NCI-H2227 treated with DMSO at 0.1 percent for 48 hours (cell line): ENCODE data around the gene PFKFB1.

Experiments used
- DNase-seq: peaks from one replicate; lab custom pipeline; 2025; lab: John Stamatoyannopoulos, UW

PFKFB1 gene

DNA sequence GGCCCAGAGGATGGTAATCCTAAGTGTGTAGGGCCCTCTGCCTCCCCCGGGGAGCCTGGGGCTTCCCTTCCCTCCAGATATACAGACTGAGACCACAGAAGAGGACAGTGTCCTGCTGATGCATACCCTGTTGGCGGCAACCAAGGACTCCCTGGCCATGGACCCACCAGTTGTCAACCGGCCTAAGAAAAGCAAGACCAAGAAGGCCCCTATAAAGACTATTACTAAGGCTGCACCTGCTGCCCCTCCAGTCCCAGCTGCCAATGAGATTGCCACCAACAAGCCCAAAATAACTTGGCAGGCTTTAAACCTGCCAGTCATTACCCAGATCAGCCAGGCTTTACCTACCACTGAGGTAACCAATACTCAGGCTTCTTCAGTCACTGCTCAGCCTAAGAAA is 71.4 kb downstream of the PFKFB1 start:
- no peak for DNase-seq

DNA sequence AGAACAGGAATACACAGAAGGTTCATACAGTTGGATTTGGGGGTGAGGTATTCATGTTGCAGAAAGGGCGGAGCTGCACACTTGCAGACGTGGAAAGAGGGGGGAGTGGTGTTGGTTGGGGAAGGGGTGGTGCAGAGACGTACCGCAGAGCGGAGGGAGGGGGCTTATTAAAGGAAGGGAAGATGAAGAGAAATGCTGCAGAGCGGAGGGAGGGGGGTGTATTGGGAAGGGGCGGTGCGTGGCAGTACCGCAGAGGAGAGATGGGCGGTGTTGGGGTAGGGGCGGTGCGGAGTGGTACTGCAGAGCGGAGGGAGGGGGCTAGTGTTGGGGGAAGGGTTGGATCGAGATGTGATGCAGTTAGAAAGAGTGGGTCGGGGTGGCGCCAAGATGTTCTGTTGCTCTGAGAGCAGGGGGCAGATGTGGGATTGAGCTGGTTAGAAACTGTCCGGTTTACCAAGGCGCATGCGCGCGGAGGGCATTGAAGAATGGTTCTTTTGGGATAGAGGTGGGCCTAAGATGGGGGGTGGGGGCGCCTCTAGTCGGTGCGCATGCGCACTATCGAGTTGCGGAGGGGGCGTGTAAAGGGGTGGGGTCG is 72.5 kb downstream of the PFKFB1 start:
- DNase-seq = peak; percentile 97

DNA sequence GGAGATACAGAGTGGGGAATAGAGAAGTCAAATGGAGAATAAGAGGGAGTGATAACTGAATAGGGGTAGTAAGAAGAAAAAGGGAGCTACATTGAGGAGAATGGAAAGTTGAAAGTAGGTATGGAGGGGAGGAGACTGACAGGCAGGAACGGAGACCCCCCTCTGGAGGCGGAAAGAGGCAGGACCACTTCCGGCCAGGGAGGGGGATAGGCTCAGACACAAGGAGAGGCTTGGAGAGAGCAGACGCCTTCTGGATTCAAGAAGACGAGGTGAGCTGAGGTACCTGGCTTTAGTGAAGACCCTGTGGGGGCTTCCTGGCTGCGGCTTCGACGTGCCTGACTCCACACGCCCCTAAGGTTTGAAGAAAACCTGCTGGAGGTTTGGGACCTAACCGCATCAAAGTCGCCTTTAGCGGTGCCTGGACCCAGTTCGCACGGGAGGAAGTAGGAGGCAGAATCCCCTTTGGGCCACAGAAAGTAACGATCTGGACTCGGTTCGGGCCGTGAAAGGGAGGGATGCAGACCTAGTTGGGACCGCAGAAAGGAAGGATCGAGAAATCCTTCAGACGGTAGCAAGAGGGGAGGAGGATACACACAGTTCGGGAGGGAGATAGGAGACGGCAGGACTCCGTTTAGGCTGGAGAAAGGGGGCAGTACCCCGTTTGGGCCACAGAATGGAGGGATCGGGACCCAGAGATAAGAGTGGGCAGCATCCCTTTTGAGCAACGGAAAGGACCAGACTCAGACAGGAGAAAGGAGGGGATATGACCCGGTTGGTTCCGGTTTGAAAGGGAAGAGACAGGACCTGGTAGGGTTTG is 73.2 kb downstream of the PFKFB1 start, which contains the start of gene TRO:
Gene TRO, plus strand, starts transcription at position 215 of the 817 bp plus-strand sequence. CDS start 1,423 bp downstream, outside the sequence.
- peak; percentile 56 for DNase-seq

- DNase-seq = no peak
These were observed 84.0 kb downstream of the PFKFB1 start for GRCh38 chrX:54909941-54910340.

- no peak for DNase-seq
These were observed 99.8 kb downstream of the PFKFB1 start for GRCh38 chrX:54894159-54894558.

DNA sequence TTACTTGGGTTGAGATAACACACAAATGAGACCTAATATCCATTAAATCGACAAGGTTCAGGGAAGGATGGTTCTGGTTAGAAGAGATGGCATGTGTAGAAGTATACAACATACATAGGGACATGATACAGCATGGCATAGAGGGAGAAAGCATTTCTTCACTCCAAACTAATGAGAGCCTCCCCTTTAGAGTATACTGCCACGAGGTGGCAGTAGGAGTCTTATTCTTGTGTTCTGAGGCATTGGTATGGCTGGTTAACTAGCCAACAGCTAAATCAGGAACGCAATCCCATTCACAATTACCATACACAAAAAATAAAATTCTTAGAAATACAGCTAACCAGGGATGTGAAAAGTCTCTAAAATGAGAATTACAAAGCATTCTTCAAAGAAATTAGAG is 102.4 kb downstream of the PFKFB1 start:
- DNase-seq = peak; percentile 7

DNA sequence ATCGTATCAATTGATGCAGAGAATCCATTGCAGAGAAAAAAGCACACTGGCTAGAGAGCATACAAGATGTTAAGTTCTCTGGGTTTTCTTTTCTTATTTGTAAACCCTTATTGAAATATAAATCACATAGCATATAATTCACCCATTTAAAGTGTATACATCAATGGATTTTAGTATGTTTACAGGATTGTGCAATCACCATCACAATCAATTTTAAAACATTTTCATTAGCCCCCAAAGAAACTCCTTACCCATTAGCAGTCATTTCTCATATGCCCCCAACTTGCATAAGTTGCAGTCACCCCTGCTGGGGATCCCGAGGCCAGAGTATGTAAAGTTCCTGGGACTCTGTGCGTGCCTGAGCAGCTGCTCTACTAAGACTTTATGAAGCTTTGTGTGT is 108.2 kb downstream of the PFKFB1 start:
- no peak for DNase-seq
